Measurements from ENCODE around the gene RNF32. TPM values are rescaled to one million over a fixed set of nuclear protein-coding genes. Genes with fewer than 3 reads are reported as not detected.

RNF32 gene
- total RNA-seq, 2 donors from 2014 or later: 2.4 to 7.3 TPM

GRCh38 chr7:156680281-156680680 is 39.7 kb downstream of the RNF32 start:
- H3K36me3 ChIP-seq: no peaks in the 10 kb centered on the region
- H3K27me3 ChIP-seq (replicated peaks; ENCODE audit: insufficient read depth): no peaks in the 10 kb centered on the region
- no peaks in the 10 kb centered on the region for H3K9me3 ChIP-seq
- WGBS: 59% methylated on average over 1 of the region's 1 CpG
- no peak overlapping the region for H3K4me3 ChIP-seq
- TF ChIP-seq CTCF (IDR thresholded peaks at IDR 0.05) (no peak), POLR2AphosphoS5 (IDR thresholded peaks at IDR 0.05) (no peak), POLR2A (IDR thresholded peaks at IDR 0.05) (no peak)
- DNase-seq (ENCODE audit: low spot score): no peak
- no peak overlapping the region for H3K27ac ChIP-seq
- intact Hi-C loops (cut with DNase I): no loop called here
- no peaks in the 10 kb centered on the region for H3K4me1 ChIP-seq (replicated peaks)

GRCh38 chr7:156682928-156683327 is 42.4 kb downstream of the RNF32 start:
- intact Hi-C loops (cut with DNase I): no loop called here
- TF ChIP-seq CTCF (IDR thresholded peaks at IDR 0.05) (no peak), POLR2AphosphoS5 (IDR thresholded peaks at IDR 0.05) (no peak), POLR2A (IDR thresholded peaks at IDR 0.05) (no peak)
- H3K27ac ChIP-seq: no peak overlapping the region
- WGBS: 85% methylated on average over 2 of the region's 2 CpGs
- no peak for DNase-seq (ENCODE audit: low spot score)
- H3K36me3 ChIP-seq: no peaks in the 10 kb centered on the region
- no peak overlapping the region for H3K4me3 ChIP-seq
- no peaks in the 10 kb centered on the region for H3K9me3 ChIP-seq
- H3K4me1 ChIP-seq (replicated peaks): no peaks in the 10 kb centered on the region
- no peaks in the 10 kb centered on the region for H3K27me3 ChIP-seq (replicated peaks; ENCODE audit: insufficient read depth)

GRCh38 chr7:156684251-156684650 is 43.7 kb downstream of the RNF32 start:
- Histone ChIP-seq H3K27ac (no peak overlapping the region), H3K4me3 (no peak overlapping the region), H3K27me3 (replicated peaks; ENCODE audit: insufficient read depth) (no peaks in the 10 kb centered on the region), H3K9me3 (no peaks in the 10 kb centered on the region), H3K36me3 (no peaks in the 10 kb centered on the region), H3K4me1 (replicated peaks) (no peaks in the 10 kb centered on the region)
- 93% methylated on average over 10 of the region's 10 CpGs for WGBS
- intact Hi-C loops (cut with DNase I): no loop called here
- no peak for DNase-seq (ENCODE audit: low spot score)
- no peak for TF ChIP-seq POLR2A (IDR thresholded peaks at IDR 0.05)
- no peak for TF ChIP-seq POLR2AphosphoS5 (IDR thresholded peaks at IDR 0.05)
- no peak for TF ChIP-seq CTCF (IDR thresholded peaks at IDR 0.05)

- 83% methylated on average over 4 of the region's 4 CpGs for WGBS
- DNase-seq (ENCODE audit: low spot score): no peak
- Histone ChIP-seq H3K4me1 (replicated peaks) (no peaks in the 10 kb centered on the region), H3K9me3 (no peaks in the 10 kb centered on the region), H3K4me3 (no peak overlapping the region), H3K27ac (no peak overlapping the region), H3K27me3 (replicated peaks; ENCODE audit: insufficient read depth) (no peaks in the 10 kb centered on the region), H3K36me3 (no peaks in the 10 kb centered on the region)
- intact Hi-C loops (cut with DNase I): no loop called here
- TF ChIP-seq CTCF (IDR thresholded peaks at IDR 0.05) (no peak), POLR2A (IDR thresholded peaks at IDR 0.05) (no peak)
Observed at GRCh38 chr7:156684661-156685060, 44.1 kb downstream of the RNF32 start.

GRCh38 chr7:156691764-156692163 is 51.2 kb downstream of the RNF32 start:
- intact Hi-C loops (cut with DNase I): no loop called here

More at GRCh38 chr7:156691764-156692163, 51.2 kb downstream of the RNF32 start:
- no peaks in the 10 kb centered on the region for H3K4me1 ChIP-seq (replicated peaks)
- no peak overlapping the region for H3K27ac ChIP-seq
- TF ChIP-seq CTCF (IDR thresholded peaks at IDR 0.05) (no peak), POLR2A (IDR thresholded peaks at IDR 0.05) (no peak), POLR2AphosphoS5 (IDR thresholded peaks at IDR 0.05) (no peak)
- no peaks in the 10 kb centered on the region for H3K36me3 ChIP-seq
- no peak overlapping the region for H3K4me3 ChIP-seq
- no peaks in the 10 kb centered on the region for H3K9me3 ChIP-seq
- WGBS: 88% methylated on average over 5 of the region's 5 CpGs
- no peak for DNase-seq (ENCODE audit: low spot score)
- no peaks in the 10 kb centered on the region for H3K27me3 ChIP-seq (replicated peaks; ENCODE audit: insufficient read depth)
